Germinal center (tissue), 1 donor: Measurements from ENCODE around the gene WIZ.

Experiments used
- DNase-seq: peaks from one replicate; pipeline ENCODE4 v3.0.0; 2012; ENCODE audit warnings: mixed read lengths, low spot score

Gene WIZ

DNA sequence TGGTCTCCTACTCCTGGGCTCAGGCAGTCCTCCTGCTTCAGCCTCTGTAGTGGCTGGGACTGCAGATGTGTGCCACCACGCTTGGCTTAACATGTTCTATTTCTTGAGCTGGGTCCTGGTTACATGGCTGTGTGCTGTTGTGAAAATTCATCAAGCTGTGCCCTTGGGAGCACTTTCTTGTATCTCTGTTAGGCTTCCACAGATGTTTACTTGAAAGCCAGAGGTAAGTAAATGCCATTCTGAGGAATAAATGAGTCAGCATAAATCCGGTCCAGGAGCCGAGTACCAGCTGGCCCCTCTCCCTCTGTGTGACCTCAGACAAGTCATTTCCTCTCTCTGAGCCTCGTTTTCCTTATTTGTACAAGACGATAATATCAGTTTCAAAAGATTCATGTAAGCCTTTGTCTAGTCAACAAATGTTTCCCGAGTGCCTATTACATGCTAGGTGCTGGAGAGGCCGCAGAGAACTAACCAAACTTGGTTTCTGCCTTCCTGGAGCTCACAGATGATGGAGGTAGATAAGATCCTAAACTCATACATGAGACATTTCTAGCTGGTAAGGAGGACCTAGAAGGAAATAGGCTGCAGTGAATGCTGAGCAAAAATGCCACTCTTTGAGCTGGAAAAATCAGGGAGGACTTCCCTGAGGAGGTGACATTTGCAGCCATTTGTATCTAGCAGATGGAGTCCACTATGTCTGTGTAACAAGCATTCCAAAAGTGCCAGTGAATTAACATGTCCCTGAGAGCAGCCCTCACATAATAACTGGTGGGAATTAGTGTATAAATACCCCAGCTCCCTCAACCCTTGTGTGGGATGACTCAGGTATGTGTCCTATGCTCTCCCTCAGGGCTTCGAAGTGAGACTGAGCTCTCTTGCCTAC, 17.3 kb upstream of the WIZ start:
- no peak for DNase-seq

DNA sequence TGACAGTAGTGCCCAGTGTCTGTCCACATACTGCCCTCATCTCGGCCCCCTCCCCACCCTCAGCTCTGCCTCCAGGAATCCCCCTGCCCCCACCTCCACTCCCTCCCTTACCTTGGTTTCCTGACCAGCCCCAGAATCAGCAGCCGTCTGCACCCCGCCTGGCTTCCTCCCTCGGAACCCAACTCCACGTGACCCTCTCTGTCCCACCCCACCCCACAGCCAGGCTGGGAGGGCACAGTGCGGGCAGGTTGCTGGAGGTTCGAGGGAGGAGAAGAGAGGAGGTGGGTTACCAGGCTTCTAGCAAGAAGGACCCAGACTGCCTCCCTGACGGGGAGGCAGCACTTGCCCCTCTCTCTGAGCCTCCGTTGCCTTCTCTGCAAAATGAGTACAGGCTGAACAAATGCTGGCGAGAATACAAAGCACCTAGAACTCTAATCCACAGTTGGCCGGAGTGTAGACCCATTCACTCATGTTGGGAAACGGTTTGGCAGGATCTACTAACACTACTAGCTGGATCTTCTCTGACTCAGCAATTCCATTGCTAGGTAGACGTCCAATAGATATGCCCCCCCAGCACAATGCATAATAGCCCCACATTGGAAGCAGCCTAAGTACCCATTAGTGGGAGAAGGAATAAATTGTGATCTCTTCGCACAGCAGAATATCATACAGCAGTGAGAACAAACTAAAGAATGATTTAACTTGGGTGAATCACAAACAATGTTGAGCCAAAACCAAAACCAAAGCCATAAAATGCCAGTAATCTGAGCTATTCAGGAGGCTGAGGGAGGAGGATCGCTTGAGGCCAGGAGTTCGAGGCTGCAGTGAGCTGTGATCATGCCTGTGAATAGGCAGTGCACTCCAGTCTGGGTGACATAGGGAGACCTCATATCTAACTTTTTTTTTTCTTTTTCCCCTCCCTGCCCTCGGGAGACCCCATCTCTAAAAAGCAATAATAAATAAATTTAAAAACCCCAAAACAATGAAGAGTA, 14.9 kb upstream of the WIZ start, which contains the start of gene RASAL3:
Gene RASAL3, minus strand, starts transcription at position 151 of the 992 bp plus-strand sequence. CDS start 186 bp downstream, outside the sequence.
- peak; percentile 61 for DNase-seq

DNA sequence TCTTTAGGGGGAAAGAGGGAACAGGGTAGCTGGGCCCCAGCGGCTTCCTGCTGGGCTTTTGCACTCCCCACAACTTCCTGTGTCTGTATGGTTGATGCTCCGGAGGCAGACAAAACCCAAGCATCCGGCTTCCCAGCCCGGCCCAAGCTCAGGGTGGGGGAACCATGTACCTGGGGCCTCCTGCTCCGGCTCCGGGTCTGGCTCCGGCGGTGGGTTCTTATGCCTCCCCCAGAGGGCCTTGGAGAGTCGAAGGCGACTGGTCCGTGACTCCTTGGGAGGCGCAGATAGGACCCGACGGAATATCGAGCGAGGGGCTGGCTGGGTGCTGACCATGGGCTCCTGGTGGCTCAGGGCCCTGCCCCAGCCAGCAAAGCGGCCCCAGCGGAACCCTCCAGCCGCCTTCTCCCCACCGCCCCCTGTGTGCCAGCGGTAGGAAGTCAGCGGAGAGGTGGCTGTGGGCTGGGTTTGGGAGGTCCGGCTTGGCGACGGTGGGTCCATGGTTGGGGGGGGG, 14.2 kb upstream of the WIZ start:
- DNase-seq = peak; percentile 69

DNA sequence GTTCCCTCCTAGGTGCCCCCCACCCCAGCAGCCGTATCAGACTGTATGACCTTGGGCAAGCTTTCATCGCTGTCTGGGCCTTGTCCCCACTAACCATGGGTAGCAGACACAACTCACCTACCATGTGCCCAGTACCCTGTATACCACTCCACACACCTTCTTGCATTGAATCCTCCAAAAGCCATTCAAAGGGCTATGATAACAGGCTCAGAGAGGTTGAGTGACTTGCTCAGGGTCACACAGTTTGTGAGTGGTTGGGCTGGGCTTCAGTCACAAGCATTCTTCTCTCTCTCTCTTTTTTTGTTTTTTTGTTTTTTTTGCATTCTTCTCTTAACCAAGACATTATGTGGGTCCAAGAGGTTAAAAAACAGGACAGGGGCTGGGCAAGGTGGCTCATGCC, 11.9 kb upstream of the WIZ start:
- DNase-seq = no peak

DNA sequence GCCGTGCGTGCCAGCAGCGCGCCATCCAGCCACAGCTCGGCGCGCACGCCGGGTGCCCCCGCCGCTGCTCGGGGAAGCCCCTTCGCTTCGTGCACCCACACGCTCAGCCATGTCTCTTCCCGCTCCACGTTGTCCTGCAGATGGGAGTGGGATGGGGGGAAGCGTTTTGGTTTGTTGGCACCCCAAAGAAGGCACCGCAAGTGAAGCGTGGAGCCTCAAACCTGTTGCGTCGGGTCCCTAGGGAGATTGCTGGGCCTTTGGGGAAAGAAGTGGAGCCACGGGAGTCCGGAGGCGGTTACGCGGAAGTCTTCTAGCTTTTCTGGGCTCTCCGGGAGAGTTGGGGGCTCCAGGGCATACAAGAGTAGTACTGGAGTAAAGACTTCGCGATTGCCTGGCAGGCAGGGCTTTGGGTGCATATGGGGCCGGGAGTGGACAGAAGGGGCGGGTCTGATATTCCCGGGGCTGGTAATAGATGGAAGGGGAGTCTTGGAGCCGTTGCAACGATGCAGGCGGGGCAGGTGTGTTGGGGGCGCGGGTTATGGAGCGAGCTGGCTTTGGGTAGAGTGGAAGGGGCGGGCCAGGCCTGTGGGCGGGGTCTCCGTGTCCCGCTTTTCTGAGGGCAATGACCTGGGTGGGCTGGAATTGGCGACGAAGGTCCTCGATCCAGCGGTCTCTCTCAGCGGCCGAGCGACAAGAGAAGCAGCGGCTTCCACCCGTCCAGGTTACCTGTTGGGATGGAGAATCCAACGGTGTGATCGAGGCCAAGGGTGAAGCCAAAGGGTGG, 8.1 kb upstream of the WIZ start:
- no peak for DNase-seq

DNA sequence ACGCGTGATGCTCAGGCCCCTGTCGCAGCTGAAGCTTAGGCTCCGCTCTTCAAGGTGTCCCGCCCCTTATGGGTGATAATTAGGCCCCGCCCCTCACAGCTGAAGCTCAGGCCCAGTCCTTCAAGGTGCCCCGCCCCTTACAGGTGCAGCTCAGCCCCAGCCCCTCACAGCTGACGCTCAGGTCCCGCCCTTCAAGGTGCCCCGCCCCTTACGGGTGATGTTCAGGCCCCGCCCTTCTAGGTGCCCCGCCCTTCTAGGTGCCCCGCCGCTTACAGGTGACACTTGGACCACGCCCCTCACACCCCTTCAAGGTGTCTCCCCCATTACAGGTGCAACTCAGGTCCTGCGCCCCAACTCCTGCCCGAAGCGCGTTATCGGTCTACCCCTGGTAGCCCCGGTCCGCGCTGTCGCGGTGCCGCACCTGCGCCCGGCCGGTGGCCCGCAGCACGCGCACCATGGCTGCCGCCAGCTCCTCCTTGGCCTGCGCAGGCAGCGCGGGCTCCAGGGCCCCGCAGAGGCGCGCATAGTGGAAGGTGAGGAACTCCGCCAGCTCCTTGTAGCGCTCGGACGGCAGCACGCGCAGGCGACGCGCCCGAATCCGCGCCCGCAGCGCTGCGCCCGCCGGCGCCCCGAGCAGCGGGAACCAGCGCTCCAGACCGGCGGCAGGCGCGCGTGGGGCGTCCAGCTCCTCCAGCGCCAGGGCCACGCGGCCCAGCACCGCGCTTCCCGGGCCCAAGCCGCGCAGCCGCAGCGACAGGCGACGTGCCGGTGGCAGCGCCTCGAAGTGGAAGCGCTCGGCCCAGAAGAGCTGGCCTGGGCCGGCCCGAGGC, 7.3 kb upstream of the WIZ start:
- no peak for DNase-seq

DNA sequence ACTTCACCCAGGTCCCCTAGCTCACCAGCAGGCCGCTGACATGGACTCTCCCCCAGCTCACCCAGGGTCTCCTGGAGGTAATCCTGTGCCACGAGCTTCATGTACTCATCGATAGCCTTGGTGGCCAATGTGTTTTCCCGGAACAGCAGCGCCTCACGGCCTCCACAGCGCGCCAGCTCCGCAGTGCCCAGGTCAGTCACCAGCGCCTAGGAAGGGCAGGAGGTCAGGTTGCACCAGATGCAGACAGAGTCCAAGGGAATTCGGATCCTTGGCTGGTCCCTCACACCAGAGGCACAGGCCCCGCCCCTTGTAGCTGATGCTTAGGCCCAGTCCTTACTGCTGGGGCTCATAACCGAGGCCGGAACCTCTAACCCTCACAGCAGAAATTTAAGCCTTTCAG, 6.7 kb upstream of the WIZ start:
- DNase-seq = no peak

DNA sequence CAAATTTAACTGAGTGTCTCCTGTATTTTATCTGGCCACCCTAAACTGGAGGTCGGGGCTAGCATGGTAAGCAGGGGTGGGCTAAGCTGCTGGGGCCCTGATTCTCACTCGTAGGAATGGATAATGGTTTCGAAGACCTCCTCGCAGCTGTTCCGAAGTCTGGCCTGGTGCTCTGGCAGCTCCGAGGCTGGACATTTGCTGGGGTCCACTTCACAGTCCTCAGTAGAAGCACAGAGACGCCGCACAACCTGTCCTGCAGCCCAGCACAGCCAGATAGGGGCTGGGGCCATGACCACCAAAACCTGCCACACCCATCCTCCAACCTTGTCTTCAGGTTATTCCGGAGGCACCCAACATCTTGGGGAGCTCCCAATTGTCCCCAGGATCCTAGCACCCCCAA, 6.2 kb upstream of the WIZ start:
- no peak for DNase-seq

DNA sequence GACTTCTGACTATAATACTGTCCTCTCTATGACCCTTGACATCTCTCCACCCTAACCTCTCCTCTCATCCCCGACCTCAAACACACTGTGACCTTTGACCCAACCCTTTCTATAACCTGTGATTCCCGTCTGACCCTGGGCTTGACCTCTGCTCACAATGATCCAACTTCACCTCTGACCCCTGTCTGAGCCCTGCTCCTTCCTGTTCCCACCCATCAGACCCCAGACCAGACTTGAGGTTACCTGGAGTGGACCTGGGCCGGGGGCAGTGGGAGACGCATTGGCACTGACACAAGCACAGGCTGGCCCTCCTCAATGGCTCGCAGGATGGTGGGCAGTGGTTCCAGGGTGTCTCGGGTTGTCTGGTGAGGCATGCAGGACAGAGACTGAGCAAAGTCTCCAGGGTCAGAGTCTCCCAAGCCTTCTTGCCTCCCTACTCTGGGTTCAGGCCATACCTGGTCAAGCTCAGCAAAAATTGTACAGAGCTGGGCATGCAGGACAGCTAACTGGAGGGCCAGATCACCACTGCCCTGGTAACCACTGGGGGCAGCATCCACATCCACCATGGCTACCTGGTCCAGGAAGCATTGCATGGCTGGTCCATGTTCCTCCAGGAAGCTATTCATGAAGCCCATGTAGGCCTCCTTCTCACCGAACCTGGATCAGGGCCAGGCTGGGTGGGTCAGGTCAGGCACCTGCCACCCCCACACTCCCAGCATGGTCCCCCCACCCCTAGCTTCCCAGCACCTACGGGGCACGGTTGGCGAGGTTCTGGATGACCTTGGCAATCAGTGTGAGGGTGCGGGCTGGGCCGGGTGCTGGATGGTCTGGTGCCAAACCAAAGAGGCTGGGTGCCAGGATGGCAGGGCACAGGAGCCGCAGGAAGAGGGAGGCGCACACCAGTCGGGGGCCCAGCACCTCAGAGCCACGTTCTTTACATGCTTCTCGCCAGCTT, 4.4 kb upstream of the WIZ start:
- no peak for DNase-seq

DNA sequence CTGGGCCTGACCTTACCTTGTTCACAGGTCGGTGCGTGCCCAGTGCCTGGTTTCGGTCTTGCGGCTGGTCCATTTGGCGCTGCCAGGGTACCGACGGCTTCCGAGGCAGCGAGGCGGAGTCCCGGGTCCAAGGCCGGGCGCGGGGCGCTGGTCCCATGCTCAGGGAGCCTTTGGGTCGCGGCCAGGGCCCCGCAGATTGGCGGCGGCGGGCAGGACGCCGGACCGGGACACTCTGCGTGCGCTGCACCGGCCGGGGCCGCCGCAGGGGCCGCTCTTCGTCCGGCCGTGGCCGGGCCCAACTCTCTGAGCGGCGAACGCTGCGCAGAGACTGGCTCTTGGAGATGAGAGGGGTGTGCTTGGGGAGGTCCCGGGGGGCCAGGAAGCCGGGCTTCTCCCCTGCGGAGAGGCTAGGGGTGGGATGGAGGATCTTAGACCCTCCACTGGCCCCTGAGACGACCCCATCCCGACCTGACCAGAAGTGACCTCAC, 3.4 kb upstream of the WIZ start:
- DNase-seq = no peak

DNA sequence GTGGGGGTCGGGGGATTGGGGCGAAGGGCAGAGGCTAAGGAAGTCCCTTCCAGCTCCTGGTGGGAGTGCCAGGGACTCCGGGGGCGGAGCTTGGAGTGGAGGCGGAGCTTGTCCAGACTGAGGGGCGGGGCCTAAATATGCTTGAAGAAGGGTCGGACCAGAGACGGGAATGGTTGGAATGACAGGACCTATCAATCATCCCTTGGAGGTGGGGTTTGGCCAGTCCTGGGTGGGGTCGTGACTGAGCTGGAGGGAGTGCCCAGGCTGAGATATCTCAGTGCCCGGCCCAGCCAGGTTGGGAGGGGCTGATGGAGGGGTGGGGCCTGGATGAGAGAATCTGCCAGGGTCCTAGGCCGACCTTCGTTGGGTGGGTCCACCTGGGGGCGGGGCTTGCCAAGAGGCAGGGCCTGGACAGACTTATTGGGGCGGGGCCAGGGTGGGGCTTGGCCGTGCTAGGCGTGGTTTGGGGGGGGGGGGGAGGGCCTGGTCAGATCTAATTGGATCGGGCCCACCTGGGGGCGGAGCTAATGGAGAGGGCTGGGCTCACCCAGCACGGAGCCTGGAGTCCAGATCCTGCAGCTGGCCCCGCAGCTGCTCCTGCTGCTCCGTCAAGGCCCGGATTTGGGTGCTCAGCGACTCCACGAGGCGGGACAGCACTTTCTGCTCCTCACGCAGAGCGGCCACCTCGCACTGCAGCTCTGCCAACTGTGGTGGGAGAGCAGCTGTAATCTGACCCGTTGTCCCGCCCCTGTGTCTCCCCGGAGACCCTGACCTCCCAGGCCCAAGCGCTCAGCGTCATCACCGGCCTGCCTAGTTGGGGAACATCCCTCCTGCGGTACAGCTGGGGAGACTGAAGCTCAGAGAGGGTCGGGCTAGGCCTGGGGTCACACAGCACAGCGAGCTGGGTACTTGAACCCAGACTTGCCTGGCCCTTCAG, 2.6 kb upstream of the WIZ start:
- no peak for DNase-seq

DNA sequence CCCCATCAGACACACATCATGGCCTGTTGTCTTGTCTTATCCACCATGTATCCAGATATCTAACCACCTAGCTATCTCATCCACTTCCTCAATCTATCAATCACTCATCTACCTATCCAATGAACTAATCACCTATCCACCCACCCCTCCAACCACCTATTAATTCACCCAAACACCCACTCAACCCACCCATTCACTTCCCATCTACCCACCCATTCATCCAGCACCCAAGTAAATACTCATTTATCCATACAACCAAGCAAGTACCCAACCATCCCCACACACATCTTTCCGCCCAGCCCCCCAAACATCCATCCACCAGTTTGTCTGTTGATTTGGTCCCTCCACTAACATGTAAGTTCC, 753 bp upstream of the WIZ start:
- DNase-seq = no peak

DNA sequence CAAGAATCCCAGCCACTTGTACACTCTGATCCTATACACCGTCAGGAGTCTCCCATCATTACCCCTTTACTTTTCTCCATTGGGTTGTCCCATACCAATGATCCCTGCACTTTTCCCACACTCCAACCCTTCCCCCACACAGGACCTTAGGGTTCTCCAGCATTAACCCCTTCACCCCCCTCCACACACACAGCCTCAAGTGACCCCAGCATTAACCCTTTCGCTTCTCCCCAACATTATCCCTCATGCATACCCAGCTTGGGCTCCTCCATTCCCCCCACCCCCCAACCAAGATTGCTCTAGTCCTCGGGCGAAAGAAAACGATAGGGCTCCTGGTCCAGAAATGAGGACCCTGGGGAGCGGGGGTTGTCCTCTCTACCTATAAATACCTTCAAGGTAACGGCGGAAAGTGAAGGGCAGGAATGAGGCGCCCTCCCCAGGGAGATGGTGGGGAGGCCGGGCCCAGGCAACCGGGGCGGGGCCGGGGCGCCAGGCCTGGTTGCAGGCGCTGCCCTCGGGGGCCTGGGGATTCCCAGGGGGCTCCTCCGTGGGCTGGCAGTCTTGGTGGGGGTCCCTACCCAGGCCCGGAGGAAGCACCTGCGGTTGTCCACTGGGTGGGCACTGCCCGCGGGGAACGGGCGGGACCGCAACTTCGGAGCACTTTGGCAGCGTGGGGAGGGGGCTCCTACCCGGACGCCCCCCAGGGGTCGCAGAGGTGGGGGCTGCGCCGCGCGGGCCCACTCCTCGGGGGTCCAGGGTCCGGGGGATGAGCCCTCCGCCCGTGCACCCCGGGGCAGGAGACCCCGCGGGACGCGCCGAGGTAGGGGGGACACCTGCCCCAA, 757 bp downstream of the WIZ start:
- peak; percentile 61 for DNase-seq

DNA sequence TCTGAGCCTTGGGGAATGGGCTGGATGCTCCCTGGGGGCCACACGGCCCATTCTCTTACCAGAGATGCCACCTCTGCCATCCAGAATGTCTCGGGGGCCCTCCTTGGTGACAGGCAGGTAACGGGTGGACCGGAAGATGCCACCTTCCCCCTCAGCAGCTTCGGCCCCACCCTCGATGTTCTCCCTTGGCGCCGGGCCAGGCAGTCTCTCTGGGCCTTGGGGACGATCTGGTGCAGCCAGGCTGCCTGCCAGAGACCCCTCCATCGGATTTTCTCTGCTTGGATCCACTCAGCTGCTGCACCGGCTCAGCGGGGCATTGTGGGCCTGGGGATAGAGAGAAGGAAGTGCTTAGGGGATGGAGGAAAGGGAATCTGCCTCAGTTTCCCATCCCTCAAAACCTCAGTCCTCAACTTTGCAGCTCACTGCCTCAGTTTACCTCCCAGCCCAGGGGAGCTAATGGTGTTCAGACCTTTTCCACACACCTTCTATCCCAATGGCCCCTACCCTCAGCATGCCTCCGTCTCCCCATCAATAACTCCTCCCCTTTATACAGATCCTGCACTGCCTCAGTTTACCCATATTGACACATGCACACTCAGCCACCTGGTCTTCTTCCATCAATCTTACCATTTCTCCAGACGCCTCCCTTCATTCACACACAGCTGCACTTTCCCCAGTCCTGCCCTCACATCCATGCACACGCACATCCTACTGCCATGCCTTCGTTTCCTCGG, 1.5 kb downstream of the WIZ start:
- no peak for DNase-seq

DNA sequence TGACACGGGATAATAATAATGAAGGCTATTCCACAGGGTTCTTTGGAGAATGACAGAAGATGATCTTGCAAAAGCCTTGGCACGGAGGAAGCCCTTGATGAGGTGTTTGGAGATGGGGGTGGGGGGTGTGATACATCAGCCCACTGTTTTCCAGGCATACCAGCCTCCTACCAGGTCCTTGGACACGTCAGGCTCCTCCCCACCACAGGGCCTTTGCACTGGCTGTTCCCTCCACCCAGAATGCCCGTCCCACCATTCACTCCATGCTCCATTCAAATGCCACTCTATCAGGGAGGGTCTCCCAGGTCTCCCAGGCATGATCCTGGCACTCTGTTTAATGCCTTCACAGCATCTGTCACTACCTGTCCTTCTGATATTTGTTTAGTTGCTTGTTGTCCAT, 2.7 kb downstream of the WIZ start:
- DNase-seq = no peak

DNA sequence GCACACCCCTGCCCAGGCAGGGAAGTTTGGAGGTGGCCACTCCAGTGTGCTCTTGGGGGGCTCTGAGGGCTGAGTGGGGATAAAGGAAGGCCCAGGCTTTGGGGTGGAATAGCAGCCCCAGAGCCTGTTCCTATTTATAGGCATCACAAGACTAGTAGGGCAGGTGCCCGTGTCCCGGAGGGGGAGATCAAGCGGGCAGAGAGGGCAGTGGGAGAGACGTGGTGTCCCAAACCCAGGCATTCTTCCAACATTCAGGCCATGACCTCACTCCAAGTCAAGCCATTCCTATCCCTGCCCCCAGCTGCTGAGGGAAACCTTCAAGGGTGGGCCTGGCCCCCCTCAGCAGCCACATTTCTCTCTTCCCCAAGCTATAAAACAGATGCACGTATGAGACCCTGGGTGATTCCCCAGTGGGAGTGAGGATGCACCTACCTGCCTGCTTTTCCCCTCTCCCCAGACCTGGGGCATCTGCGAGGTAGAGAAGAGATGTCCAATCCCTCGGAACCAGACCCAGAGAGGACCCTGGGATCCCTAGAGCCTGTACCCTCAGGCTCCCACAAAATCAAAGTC, 3.9 kb downstream of the WIZ start:
- no peak for DNase-seq

DNA sequence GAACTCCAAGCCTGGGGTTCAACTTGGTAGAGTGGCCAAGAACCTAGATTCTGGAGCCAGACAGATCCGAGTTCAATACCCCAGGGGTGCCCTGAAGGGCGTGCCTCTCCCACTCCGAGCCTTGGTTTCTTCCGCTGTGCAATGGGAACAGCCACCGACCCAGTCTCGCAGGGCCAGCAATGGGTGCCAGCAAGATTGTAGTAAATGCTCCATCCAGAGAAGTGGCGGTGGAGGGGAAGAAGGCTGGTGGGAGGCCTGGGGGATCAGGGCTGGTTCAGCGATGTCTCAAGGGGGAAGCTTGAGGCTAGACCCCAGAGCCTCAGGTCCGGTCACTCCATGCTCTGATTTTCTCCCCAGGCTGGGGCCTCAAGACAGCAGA, 4.5 kb downstream of the WIZ start:
- no peak for DNase-seq
